Measurements from ENCODE around the gene CTSD.

CTSD gene

DNA sequence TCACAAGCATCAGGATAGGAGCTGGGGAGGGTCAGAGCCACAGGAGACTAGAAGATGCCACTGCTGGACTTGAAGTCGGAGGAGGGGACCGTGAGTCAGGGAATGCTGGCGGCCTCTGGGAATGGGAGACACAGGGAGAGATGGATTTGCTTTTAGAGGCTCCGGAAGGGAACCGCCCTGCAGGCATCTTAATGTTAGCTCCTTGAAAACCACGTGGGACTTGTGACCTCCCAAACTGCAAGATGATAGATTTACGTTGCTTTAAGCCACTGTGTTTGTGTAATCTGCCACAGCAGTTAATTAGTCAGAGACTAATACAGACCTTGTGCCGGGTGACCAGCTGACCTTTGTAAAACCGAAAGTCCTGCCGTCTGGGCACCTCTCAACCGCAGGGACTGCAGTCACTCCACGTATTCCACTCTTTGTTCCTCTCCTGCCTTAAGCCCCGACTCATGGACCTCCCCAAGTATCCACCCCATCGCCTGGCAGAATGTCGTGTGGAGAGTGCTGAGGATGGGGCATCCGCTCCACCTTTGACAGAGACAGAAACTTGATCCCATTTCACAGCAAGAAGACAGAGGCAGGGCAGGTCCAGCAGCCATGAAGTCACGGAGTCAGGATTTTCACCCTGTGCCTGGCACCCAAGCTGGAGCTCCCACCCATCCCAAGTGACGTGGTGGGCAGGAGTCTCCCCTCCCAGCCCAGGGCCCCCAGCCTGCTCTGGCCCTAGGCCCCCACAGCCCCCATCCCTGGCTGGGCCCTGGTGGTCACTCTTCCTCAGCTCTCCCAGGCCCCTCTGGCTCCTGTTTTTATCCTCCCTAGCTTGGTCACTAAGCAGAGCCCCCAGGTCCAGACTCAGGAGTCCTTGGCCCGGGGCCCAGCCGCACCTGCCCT, 19.4 kb upstream of the CTSD start:
- no peak for DNase-seq (ENCODE audit: low read depth in 2 of 2)

DNA sequence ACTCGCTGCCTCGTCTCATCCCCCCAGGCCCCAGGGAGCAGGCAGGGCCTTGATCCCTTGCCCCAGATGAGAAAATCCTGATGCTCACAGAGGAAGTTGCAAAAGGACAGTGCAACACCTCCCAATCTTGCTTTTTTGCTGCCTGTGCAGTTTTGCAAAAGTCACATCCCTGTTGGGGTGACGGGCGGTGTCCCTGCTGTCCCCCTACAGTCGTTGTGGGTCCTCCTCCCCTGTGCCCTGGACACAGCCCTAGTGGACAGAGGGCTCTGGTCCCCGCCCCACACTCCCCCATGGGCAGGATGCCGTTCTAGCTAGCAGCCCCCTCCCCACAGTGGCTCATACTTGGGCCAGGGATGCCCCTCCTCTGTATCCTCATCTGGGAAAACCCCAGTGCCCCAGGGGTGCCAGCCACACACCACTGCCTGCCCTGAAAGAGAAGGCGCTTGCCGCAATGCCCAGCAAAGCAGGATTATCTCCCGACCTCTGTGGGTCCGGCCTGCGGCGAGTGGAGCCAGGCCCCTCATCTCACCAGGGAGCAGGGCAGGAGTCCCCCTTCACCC, 18.4 kb upstream of the CTSD start:
- DNase-seq (ENCODE audit: low read depth in 2 of 2), result no peak

DNA sequence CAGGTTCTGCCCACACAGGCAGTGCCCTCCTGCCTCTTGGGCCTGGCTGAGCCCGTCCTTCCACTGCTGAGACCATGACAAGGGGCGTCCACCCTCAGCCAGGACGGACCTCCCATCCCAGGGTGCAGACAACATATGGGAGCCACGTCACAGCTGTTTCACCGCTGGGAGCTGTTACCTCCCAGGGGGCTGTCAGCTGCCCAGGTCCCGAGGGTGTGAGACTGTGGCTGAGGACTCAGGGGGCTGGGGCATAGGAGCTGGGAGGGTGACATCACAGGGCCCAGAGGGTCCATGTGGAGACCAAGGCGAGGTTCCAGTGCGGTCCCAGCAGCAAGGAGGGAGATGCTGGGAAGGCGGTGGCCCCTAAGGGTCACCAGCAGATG, 17.9 kb upstream of the CTSD start:
- no peak for DNase-seq (ENCODE audit: low read depth in 2 of 2)

DNA sequence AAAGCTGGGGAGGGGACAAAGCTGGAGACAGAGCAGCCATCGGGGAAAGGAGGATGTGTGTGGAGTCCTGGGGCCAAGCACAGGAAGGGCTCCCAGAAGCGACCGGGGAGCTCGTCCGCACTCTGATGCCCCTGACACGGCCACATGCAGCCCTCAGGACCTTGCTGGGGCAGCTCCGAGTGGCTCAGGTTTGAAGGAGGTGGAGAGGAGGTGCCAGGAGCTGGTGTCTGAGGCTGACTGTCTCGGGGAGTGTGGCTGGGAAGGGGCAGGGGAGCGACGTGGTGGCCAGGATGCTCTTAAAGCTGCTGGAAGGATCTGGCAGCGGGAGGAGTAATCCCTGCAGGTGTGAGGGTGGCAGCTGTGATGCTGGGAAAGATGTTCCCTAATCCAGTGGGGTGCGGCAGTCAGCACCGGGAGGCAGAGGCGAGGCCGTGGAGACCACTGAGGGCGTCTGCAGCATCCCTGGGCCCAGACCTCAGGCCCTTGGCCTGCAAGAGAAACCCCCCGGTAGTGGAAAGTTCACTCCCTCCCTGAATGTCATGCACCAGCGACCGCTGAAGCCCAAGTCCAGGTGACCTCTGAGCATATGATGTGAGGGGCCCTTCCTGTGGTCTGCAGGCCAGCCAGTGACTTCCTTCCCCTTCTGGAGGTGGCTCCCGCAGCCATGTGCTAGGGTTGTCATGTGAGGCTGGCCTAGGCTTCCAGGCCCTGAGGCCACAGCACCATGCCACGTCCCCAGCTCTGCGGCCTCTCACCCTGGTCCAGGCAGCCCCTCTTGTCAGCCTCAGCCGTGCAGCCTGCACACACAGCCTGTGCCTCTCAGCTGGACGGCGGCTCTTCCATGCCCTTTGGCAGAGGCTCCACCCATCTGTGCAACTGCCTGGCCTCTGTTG, 17.2 kb upstream of the CTSD start:
- DNase-seq (ENCODE audit: low read depth in 2 of 2), result no peak

DNA sequence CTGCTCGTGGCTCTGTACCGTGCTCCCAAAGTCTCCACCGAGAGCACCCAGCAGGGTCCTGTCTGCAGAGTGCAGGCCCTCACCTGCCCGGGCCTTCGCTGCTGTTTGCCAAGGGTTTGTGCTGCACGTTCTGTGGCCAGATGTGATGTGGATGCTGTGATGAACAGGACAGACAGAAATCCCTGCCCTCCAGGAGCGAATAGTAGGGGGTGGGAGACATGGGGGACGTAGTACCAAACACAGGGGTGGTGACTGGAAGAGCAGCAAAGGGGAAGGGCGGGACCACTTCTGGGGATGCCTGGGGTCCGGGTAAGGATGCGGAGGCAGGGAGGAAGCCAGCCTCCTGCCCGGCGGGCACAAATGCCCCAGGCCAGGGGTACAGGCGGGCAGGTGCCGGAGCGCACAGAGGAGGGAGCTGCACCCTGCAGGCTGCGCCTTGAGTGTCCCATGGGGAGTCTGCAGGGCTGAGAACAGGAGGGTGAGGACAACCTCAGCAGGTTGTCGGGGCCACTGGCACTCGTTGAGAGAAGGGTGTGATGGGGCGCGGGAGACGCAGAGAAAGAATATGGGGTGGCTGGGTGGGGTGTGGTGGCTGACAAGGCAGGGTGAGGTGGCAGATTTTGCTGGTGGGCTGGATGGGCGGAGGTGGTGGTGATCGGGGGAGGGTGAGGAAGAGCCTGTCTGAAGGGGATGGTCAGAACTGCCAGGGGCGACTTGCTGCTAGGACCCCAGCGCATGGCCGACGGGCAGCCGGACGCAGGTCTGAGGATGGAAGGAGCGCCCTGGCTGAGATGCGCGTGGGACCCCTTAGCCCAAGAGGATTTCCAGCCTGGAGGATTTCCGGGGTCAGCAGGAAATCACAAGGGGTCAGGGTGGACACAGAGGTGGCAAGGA, 16.3 kb upstream of the CTSD start:
- DNase-seq (ENCODE audit: low read depth in 2 of 2), result no peak

DNA sequence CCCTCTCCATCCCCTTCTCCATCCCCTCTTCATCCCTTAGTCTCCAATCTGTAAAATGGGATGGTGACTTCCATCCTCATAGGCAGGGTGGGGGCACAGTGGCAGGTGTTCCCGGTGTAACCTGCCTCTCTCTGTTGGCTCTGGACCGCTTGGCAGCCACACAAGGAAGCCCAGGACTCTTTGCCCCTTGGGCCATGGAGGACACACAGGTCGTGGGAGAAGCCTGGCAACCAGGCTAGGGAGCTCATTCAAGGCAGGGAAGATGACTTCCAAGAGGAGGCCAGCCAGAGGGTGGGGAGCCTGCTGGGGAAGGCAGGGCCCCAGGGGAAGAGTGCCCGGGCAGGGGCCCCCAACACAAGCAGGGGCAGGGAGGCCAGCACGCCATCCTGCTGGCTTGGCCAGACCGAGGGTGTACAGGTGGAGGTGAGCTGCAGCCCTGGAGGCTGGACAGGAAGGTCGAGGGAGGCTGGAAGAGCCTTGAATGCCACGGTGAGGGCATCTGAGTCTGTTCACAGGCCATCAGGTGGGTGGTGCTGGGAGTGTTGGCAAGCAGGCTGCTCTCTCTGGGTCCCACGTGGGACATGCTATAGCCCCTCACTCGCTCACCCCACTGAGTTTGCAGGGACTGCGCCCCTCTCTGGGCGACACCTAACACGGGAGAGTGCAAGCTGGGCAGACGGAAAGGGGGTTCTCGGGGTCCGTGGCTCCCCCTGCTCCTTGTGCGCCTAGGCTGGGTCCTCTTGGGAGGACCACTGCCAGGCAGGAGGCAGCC, 15.5 kb upstream of the CTSD start:
- no peak for DNase-seq (ENCODE audit: low read depth in 2 of 2)

DNA sequence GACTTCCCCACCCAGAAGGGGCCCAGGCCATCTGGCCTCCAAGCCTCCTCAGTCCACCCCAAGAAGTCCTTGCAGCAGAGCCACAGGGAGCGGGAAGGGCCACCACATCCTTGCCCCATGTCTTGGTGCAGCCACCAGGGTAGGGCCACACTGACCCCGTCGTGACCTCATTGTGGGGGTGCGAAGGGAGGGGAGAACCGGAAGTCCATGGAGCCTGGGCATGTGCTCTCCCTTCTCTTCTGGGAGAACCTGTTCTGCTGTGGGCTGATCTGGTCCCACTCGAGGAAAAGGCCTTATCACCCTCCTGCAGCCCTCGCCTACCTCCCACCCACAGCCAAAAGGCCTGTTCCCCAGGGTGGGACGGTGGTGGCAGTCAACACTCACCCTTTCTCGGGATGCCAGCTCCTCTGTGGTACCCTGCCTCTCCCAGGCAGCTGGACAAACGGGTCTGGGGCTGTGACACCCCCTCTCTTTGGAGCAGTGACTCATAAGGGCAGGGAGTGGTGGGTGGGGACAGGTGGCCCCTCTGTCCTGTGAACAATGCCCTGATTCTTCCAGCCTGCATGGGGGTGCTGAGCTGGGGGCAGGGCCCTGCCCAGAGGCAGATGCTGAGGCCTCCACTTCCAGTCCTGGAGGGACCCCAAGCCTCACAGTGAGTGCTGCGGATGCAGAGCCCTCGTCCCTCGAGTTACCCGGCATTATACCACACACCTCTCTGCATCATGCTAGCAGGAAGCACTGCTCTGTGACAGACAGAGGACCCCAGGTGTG, 14.6 kb upstream of the CTSD start:
- no peak for DNase-seq (ENCODE audit: low read depth in 2 of 2)

DNA sequence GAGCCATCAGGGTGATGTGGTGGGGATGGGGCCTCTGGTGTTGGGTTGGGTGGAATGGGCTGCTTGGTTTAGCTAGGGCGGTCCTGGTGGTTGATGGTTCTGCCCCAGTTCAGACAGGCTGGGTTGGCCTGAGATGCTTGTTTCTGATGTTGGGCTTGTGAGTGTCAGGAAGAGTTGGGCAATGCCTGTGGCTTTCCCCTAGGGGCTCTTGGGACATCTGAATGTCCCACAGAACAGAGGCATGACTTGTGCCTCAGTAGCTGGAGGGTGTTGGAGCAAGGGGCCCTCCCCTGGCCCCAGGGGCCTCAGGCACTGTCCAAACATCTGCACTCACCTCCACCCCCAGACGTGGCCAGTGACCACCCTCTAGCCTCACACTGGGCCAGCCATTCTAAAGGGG, 14.0 kb upstream of the CTSD start:
- DNase-seq (ENCODE audit: low read depth in 2 of 2), result no peak

DNA sequence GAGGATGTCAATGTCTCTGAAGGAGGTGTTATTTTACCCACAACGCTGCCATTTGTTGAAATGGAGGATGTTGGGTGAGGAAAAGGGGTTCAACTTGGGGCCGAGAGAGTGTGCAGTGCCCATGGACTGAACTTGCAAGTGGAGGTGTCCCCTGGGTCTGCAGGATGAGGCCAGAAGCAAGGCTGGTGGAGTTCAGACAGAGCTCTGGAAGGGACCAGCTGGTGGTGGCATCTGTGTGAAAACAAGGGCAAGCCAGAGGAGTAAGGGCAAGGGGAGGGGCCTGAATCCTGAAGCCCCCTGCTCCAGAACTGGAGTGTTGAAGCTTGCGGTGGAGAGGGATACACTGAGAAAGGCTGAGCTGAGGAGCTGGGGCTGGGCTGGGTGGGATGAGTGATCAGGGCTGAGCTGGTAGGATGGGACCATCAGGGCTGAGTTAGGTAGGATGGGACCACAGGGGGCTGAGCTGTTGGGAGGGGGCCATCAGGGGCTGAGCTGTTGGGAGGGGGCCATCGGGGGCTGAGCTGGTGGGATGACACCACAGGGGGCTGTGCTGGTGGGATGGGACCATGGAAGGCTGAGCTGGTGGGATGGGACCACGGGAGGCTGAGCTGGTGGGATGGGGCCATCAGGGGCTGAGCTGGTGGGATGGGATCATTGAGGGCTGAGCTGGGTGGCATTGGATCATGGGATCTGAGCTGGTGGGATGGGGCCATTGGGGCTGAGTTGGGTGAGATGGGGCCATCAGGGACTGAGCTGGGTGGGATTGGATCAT, 13.4 kb upstream of the CTSD start:
- no peak for DNase-seq (ENCODE audit: low read depth in 2 of 2)

DNA sequence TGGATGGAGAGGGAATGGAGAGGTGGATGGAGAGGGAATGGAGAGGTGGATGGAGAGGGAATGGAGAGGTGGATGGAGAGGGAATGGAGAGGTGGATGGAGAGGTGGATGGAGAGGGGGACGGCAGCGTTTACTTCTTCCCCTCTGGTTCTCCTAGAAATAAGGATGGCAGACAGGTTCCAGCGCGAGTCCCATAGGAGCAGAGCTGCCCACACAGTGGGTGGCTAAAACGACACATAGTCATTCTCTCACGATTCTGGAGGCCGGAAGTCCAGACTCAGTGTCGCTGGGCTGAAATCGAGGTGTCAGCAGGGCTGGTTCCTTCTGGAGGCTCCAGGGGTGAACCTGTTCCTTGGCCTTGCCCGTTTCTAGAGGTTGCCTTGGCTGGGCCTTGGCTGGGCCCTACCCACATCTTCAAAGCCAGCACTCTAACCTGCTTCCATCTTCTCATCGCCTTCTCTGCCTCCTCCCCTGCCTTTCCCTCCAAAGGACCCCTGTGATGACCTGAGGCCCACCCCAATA, 12.7 kb upstream of the CTSD start:
- DNase-seq (ENCODE audit: low read depth in 2 of 2), result no peak

DNA sequence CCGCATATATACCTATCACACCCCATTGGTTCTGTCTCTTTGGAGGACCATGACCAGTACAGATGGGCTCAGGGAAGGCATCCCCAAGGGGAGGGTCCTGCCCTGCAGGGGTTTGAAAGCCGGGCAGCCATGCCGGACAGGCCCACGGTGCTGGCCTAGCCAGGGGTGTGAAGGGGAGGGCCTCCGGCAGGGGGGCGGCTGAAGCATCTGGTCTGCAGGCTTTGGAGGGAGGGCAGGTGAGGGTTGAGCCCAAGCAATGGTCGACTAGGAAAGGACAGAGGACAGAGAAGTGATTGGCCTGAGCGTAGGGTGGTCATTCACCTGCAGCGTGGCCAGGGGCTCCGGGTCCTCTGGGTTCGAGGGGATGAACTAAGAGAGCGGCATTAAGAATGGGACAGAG, 11.2 kb upstream of the CTSD start:
- DNase-seq (ENCODE audit: low read depth in 2 of 2), result no peak

DNA sequence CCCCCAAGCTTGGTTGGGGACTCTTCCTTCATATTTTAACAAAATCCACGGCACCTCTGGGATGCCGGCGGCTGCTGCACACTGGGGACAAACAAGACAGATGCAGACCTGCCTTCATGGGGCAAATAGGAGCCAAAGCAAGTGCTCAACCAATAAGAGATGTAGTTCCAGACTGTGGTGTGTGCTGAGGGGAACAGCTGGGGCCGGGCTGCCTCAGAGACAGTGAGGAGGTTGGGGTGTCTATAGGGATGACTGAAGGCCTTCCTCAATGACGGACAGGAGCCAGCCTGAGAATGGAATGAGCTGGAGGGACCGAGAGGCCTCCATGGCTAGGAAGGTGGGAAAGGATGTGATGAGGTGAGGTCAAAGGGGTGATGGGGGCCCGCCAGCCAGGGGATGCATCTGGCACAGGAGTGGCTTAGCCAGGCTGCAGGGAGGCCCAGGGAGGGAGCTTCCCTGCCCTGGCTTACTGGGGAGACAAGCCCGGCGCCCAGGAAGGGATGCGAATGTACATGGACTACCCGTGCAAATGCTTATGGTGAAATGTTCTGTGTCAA, 10.3 kb upstream of the CTSD start:
- no peak for DNase-seq (ENCODE audit: low read depth in 2 of 2)

DNA sequence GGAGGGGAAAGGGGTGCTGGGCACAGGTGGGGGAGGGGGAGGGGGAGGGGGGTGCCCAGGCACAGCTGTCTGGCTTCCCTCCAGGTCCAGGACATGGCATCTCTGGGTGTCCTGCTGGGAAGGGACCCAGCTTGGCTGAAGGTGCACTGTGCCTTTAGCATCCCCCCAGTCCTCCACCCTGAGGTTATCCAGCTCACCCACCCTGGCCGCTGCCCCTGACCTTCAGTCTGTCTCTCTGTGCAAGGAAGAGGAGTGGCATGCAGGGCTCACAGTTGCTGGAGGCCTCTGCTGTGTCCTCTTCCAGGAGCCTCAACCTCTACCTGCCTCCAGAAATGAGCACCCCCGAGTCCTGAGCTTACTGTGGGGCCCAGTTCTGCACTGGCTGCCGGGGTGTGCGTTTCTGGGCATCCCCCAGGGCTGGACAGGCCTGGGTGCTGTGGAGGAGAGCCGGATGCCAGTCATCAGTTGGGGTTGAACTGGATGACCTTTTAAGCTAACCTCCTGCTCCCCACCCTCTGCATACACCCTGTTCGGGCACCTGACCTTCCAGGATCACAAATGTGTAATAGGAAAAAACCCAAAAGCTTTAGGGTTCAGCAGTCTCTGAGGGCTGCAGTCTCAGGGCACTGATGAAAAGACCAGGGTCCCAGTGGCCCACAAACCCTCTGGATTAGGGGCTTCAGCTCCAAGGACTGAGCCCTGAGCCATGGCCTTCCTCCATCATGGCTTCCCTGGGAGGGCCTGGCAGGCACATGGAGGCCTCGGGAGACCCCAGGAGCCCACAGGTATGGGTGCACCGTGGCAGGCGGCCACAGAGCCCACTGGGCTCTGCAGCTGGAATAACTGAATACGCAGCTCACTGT, 9.6 kb upstream of the CTSD start:
- DNase-seq (ENCODE audit: low read depth in 2 of 2), result no peak

DNA sequence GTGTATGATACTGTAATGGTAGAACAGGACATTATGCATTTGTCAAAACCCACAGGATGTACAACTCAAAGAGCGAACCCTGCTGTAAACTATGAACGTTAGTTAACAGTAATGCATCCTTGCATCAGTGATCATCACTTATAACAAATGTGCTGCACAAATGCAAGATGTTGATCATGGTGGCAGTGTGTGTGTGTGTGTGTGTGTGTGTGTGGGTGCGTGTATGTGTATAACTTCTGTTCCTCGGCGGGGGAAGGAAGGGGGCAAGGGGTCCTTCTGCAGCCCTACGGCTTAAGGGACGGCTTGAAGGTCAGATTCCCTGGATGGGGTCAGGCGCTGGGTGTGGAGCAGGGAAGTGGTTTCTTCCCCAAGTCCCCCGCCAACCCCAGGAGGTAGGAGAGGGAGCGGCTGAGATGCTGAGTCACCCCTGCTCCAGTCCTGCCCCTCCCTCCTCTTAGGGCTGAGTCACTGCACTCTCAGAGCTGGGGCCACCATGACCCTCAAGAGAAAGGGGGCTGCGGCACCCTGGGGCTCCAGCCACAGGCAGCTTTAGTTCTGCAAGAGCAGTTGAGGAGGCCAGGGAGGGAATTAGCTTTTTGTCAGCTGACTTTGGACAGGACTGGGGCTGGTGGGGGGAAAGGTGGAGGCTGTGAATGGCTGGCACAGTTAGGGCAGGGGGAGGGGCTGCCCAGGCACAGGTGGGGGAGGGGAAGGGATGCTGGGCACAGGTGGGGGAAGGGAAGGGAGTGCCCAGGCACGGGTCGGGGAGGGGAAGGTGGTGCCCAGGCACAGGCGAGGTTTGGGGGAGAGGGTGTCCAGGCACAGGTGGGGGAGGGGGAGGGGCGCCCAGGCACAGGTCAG, 8.8 kb upstream of the CTSD start:
- DNase-seq (ENCODE audit: low read depth in 2 of 2), result peak; percentile 32 to 35

DNA sequence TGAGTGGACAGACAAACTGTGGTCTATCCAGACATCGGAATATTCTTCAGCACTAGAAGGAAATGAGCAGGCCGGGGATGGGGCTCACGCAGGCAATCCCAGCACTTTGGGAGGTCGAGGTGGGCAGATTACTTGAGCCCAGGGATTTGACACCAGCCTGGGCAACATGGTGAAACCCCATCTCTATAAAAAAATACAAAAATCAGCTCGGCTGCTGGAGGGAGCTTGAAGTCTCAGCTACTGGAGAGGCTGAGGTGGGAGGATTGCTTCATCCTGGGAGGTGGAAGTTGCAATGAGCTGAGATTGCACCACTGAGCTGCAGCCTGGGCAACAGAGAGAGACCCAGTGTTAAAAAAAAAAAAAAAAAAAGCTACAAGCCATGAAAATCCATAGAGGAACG, 8.0 kb upstream of the CTSD start:
- no peak for DNase-seq (ENCODE audit: low read depth in 2 of 2)

DNA sequence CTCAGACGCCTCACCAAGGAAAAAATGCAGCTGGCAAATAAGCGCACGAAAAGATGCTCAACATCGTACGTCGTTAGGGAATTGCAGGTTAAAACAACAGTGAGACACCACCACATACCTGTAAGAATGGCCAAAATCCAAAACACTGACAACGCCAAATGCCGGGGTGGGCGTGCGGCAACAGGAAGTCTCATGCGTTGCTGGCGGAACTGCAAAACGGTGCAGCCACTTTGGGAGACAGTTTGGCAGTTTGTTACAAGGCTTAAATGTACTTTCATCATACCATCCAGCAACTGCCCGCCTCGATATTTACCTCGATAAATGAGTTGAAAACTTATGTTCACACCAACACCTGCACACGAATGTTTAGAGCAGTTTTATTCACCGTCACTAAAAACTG, 7.5 kb upstream of the CTSD start:
- DNase-seq (ENCODE audit: low read depth in 2 of 2), result no peak

DNA sequence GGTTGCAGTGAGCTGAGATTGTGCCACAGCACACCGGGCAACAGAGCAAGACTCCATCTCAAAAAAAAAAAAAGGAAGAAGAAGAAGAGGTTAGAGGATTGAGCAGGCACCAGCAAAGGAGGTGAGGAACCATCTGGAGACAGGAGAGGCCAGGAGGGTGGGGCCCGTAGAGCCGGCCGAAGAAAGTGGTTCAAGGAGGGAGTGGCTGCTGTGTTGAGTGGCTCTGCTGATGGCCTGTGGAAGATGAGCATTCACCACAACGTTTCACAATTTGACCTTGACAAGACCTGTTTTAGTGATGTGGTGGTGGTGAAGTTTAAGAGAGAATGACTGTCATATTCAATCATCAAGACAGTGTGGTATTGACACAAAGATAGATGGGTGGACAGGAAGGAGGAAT, 6.8 kb upstream of the CTSD start:
- no peak for DNase-seq (ENCODE audit: low read depth in 2 of 2)

Measured in stimulated activated CD8-positive, alpha-beta memory T cell treated with anti-CD3 and anti-CD28 coated beads, Interleukin-15, amount 100 ng/mL, for 4 hours (primary cell).